Thyroid gland (tissue), 4 donors: ENCODE measurements around the gene AMPD2.

ENCODE experiments used
- CTCF ChIP-seq, 6 experiments: fragments of 200-600 bp in 3 of 6; fragments of 450-650 bp in 3 of 6; sonication (generic) in 3 of 6; IDR thresholded peaks; one replicate each; pipeline ENCODE4 v1.5.1; 2016 to 2019; ENCODE audit warnings: antibody characterized with exemption in 6 of 6, mild to moderate bottlenecking in 2 of 6, inconsistent platforms in 1 of 6, moderate library complexity in 1 of 6
- POLR2A ChIP-seq, 2 donors: fragments of 450-650 bp; IDR thresholded peaks; one replicate each; pipeline ENCODE4 v1.6.1; 2017; ENCODE audit warnings: antibody characterized with exemption in 2 of 2, mild to moderate bottlenecking in 2 of 2, moderate library complexity in 1 of 2

- TF ChIP-seq CTCF (IDR thresholded peaks at IDR 0.05) (no peak), POLR2A (IDR thresholded peaks at IDR 0.05) (no peak)
Observed at GRCh38 chr1:109598156-109598555, 21.5 kb upstream of the AMPD2 start.
